ENCODE measurements around the gene XPO5. TPM values are rescaled to one million over a fixed set of nuclear protein-coding genes. Genes with fewer than 3 reads are reported as not detected.

Gene XPO5
- polyA plus RNA-seq, 4 donors: 46.3 to 50.4 (median 47.8) TPM

DNA sequence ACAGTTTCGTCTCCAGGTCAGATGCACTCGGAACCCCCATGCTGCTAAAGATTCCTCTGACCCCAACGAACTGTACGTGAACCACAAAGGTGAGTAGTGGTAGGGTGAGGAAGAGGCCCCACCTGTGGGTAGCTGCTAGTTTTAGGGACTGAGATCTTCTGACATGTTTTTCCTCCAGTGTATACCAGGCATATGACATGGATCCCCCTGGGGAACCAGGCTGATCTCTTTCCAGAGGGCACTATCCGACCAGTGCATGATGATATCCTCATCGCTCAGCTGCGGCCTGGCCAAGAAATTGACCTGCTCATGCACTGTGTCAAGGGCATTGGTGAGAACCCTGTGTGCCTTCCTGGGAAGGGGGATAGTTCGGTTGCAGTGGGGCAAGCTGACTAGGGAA lies 55.7 kb downstream of the XPO5 start:
- no peak for DNase-seq (ENCODE audit: low read depth in 4 of 4, low spot score in 3 of 4)

DNA sequence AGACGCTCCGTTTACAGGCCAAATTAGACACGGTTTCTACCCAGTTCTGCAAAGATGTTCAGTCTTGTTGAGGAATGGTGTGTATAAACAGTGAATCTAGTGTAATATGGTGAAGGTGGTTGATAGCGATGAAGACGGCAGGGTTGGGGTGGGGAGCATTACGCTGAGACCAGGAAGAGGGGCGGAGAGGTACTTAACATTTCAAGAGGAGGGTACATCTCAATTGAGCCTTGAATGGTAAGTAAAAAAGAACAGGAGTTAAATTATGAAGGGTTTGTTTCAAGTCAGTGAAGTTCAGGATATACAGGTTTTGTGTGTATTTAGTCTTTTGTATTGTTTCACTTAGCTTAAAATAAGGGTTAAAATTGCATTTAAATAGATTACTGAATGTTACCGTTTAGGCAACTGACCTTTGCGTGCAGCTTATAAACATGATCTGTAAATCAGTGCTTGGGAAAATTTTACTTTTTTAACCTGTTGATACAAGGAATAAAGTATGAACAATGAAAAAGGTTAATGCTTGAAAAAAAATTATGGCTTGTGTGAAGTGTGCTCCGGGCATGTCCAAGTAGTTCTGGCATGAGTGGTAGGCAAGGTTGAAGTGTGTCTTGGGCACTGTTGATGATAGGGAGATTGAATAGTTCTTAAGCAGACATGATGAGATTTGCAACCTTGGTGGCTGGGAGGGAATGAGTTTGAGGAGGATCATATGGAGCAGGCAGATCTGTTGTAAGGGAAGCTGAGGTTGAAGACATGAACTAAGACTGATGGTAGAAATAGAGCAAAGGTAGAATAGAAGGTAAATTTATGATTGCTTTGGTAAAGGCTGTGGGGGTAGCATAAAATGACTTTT lies 58.1 kb downstream of the XPO5 start:
- DNase-seq (ENCODE audit: low read depth in 4 of 4, low spot score in 3 of 4): no peak

DNA sequence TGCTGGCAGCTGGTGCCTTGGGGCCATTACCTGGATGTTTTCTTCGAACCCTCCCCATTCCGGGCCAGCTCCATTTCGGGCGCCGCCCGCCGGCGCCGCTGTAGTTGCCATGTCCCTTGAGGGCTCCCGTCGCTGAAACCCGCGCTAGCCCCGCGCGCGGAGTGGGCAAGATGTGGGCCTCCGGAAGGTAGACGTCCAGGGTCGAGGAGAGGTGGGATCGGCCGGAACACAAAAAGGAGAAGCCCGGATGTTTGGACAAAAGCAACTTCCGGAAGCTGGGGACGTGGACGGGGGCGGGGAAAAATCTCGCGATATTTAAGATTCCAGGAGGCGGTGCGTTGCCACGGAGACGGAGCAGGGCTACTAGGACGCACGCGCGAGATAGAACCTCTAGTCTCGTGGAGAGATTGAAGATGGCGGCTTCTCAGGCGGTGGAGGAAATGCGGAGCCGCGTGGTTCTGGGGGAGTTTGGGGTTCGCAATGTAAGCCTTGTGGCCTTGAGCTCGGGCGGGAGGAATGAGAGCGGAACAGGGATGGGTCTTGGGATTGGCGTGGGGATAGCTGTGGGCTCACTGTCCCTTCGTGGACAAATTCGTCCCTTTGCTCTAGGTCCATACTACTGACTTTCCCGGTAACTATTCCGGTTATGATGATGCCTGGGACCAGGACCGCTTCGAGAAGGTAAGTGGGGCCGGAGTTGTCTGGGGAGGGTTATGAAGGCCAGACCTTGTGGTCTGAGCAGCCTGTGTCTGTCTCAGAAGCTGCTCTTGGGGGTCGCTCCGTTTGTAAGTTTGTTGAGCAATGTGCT lies 58.9 kb downstream of the XPO5 start, which contains the start of the genes POLR1C and YIPF3:
POLR1C (plus strand) TSS at position 393 of the 808 bp plus-strand sequence; CDS start at position 414, 21 bp downstream.
YIPF3 (minus strand) TSS at position 230 of the 808 bp plus-strand sequence; CDS start at position 111, 119 bp downstream.
- peak; percentile 98 to 99 (median 98) for DNase-seq (ENCODE audit: low read depth in 4 of 4, low spot score in 3 of 4)

DNA sequence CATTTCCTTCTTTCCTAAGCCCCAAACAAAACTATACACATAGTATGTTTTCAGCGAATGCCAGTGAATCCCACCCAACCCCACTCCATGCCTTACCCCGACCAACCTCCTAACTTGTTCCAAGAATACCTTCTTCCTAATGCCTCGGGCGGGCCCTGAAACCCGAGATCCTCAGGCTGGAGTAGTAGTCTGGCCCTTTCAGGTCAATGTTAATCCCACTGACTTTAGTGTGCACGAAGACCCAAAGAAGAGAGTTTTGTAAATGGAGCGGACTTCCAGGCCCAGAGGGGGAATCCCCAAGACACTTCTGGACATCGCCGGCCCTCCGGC lies 59.5 kb downstream of the XPO5 start:
- DNase-seq (ENCODE audit: low read depth in 4 of 4, low spot score in 3 of 4): no peak

DNA sequence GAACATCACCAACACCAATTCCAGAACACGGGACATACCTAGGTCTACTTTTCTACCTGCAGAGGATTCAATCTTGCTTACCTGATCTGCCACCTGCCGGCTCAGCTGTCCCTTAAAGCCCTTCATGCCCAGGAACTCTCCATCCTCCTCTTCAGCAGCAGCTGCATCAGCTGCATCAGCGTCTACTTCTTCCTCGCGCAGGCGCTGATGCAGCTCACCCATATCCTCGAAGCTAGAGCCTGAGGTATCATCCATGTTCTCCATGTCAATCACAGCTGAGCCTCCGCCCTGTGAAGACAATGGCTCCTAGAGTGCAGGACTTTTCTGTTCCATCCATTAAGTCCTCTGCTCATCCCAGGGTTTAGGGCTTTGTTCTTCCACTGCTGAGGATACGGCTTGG lies 60.0 kb downstream of the XPO5 start:
- DNase-seq (ENCODE audit: low read depth in 4 of 4, low spot score in 3 of 4): no peak

DNA sequence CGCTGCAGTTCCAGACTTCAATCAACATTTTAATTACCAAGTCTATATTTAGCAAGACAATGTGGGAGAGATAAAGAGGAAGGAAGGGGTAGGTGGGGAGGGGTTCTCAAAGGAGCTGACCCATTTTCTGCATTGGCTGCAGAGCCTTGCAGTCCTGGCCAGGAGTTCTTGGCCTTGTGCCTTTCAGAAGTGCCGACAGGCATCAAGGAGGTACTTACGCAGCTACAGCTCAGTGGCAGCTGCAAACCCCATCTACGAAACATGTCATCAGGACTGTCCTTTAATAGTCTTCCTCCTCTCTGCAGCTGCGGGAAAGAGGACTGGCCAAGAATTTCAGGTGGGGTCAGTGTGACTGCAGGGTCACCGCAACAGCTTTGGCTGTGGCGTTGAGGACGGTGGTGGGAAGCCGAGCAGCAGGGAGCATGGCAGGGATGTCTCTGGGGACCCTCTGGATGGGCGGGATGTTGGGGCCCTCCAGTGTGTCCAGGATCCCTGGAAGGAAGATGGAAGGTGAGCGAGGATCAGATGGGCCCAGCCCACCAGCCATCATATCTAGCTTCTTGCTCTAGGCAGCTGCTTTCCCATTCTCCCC lies 63.9 kb downstream of the XPO5 start:
- DNase-seq (ENCODE audit: low read depth in 4 of 4, low spot score in 3 of 4): no peak

DNA sequence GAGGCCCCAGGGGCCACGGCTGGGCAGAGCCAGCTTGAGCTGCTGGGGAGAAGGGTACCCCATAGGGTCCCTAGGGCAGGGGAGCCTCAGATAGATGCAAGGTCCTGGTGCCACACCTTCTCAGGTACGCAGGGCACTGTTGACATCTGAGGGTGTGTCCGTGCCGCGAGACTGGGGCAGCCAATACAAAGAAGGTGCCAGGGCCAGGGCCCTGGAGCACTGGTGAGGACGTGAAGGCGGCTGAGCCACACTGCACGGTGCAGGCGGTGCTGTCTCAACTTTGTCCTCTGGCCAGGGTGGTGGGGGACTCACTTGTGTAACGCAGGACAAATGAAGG lies 65.0 kb downstream of the XPO5 start:
- DNase-seq (ENCODE audit: low read depth in 4 of 4, low spot score in 3 of 4): no peak

DNA sequence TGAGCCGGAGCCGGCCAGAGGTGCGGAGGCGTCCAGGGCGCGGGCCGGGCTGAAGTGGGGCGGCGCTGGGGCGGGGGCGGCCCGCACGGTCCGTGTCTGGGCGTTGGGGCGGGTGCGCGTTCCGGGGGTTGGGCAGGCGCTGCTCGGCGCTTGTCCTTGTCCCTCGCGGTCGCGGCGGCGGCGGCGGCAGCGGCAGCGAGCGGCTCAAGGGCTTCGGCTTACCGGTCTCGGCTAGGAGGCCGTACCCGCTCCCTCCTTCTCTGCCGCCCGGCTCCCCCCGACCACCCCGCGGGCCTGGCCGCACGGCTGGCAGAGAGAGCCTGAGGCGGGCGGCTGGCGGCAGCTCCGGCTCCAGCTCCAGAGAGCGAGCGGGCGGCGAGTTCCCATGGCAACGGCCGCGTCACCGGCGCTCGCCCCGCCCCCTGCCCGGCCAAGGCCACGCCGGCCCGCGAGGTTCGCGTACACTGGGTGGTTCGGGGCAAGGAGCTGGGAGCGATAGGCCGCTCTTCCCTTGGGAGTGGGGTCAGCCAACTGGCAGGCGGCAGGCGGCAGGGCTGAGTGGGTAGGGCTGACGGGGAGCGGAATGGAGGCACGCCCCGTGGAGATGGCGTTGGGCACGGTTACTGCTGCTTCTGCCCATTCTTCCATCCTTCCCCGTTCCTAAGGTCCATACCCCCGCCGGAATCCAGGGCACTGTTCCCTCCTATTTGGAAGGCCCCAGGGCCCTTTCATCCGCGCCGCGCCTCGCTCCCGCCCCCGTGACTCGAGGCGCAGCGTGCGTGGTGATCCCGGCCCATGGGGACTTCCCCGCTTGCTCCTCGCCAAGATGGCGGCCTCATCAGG lies 65.6 kb downstream of the XPO5 start, which contains the start of gene LRRC73:
LRRC73 (minus strand) TSS at position 363 of the 843 bp plus-strand sequence. CDS start 561 bp downstream, outside the sequence.
- DNase-seq (ENCODE audit: low read depth in 4 of 4, low spot score in 3 of 4): peak; percentile 41 to 74 (median 58)

DNA sequence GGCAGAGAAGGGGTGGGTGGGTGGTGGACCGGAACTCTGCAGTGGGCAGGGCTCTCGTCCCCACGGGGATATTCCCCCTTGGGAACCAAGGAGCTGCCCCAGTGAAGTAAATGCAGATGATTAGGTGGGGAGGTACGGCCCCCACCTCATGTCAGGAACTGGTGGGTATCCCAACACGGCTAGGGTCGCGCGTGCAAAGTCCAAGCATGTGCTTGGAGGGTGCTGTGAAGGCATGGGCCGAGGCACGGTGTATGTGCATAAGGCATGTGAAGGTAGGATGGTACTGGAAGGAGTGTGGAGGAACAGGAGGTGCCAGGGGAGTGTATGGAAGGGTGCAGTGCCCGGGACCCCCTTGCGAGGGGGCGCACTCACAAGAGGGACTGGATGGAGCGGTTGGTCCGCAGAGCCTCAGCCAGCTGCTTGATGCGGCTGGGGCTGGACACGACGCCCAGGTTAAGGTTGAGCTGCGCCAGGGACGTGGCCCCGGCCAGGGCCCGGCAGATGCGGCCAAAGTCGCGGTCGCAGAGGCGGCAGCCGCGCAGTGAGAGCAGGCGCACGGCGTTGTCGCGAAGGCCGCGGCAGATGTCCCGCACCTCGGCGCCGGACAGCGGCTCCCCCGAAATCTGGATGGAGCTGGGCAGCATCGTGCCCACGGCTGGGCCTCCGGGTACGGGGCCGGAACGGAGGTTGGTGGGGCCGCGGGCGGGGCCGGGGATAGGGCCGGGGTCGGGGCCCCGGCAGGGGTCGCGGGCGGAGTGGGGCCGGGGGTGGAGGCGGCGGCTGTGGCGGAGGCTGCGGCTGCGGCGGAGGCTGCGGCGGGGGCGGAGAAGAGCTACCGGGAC lies 66.5 kb downstream of the XPO5 start:
- no peak for DNase-seq (ENCODE audit: low read depth in 4 of 4, low spot score in 3 of 4)

DNA sequence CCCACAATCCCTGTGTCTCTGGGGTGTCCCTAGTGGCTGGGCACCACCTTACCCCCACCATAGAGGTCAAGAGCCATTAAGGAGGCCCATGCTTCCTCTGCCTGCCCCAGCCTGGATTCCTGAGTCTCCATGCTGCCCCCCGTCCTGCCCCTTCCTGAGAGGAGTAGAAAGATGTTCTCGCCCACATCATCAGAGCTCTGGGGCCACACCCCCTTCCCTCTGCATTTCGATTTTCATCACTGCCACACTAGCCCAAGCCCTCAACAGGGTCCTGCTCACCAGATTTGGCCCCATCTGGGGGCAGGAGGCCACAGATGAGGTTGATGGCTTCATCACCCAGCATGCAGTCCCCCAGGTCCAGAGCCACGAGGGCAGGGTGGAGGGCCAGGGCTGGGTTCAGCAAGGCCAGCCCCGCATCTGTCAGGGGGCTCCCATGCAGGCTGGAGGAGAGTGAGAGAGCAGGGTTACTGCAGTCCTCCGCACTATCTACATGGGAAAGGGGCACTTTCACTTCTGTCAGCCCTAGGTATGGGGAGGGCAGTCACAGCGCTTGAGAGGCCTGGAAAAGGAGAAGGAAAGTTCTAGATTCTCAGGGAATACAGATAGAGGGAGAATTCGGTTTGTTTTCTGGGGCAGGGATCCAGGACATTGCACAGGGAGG lies 67.2 kb downstream of the XPO5 start:
- DNase-seq (ENCODE audit: low read depth in 4 of 4, low spot score in 3 of 4): no peak

DNA sequence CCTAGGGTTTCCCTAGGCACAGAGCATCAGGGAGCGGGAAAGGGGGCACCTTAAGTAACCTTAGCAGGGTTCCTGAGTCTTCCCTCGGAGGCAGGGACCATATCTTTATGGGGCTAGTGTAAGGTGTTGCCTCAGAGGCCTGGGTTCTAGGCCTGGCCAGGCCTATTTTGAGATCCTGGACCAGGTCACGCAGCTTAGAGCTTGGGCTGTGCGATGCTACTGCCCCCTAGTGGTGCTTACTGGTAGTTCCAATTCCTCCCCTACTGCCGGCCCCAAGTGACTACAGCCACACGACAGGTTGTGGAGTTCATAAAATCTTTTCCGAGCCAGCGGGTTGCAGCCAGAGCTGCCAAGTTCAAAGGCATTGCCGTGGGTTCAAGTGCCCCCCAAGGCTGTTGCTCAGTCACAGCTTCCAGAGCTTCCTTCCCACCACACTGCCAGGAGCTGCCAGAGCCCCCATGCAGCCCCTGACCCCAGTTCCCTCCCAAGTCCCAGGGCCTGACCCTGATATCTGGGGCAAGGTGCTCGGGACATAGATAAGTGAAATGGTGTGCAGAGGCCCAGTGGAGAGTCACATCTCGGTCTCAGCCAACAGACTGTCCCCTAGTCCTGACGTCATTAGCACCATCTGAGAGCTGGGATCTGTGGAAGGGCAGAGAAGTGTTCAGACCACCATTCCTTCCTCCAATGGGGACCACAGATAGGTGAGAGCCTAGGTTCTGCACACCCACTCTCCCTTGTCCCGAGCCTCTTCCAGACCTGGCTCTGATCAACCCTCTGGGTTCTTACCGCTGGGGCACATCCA lies 69.0 kb downstream of the XPO5 start:
- peak; percentile 73 to 79 (median 76) for DNase-seq (ENCODE audit: low read depth in 4 of 4, low spot score in 3 of 4)

DNA sequence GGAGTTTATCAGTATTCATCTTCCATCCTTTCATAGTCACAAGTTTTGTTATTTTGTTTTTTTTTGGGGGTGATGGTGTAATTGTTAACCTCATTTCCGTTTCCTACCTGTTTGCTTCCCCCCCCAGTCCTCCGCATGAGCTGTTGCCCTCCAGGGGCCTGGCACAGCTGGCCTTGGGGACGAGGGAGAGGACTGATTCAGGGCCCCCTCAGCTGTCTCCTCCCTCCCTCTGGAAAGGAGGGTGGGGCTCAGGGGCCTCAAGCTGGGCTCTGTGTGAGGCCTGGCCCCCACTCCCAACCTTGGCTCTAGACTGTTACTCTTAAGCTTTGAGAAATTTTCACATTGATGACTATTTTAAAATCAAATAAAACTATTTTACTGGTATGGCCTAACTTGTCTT lies 69.7 kb downstream of the XPO5 start:
- DNase-seq (ENCODE audit: low read depth in 4 of 4, low spot score in 3 of 4): no peak

DNA sequence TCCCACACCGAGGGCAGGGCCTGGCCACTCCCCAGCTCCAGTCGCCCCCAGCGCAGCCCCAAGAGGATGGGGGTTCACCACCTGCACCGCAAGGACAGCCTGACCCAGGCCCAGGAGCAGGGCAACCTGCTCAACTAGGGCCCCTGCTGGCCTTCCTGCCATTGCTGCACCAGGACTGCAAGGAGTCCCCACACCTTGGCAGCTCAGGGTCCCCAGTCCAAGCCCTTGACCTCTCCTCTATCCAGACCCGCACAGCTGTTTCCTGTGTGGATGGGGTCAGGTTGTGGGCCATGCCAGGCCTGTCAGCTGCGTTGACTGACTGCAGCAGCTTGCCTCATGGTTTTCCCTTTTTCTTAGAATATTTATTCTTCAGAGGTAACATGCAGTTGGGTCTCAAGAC lies 70.1 kb downstream of the XPO5 start:
- DNase-seq (ENCODE audit: low read depth in 4 of 4, low spot score in 3 of 4): no peak

DNA sequence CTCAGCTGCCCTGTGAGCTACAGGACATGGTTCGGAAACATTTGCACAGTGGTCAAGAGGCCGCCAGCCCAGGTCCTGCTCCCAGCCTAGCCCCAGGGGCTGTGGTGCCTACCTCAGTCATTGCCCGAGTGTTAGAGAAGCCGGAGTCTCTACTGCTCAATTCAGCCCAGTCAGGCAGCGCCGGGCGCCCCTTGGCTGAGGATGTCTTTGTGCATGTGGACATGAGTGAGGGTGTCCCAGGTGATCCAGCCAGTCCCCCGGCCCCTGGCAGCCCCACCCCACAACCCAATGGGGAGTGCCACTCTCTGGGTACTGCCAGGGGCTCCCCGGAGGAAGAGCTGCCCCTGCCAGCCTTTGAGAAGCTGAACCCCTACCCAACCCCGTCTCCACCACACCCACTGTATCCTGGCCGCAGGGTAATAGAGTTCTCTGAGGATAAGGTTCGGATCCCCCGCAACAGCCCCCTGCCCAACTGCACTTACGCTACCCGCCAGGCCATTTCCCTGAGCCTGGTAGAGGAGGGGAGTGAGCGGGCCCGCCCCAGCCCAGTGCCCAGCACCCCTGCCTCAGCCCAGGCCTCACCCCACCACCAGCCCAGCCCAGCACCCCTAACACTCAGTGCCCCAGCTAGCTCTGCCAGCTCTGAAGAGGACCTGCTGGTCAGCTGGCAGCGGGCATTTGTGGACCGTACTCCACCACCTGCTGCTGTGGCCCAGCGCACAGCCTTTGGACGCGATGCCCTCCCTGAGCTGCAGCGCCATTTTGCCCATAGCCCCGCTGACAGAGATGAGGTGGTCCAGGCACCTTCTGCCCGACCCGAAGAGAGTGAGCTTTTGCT lies 70.9 kb downstream of the XPO5 start:
- DNase-seq (ENCODE audit: low read depth in 4 of 4, low spot score in 3 of 4): no peak

DNA sequence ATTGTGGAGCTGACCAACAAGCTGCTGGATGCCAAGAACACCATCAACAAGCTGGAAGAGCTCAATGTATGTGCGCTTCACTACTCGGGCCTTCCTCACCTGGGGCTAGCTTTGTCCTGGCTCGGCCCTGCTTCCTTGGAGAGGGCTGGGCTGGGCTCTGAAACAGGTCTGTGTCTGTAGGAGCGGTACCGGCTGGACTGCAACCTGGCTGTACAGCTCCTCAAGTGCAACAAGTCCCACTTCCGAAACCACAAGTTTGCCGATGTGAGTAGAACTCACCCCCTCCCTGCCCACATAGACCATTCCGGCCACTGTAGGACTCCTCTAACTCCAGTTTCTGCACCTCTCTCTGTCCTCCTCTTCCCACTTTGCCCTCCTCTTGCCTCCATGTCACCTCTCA lies 72.4 kb downstream of the XPO5 start:
- no peak for DNase-seq (ENCODE audit: low read depth in 4 of 4, low spot score in 3 of 4)

DNA sequence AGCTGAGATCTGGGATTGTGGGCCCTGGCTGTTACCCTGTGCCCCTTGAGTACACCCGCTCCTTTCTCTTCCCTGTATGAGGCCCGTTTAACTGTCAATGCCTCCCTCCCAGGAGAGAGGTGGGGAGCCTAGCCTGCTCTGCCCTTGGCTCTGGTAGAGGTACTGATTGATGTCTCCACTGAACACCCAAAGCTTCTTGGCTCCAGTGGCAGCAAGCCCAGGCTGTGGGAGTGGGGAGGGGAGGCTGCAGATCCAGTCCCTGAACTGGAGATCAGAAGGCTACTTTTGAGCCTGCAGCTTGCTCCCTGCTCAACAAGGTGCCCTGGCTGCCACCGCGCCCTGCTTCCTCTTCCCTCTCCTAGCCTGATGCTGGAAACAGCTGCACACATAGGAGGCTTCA lies 73.2 kb downstream of the XPO5 start:
- no peak for DNase-seq (ENCODE audit: low read depth in 4 of 4, low spot score in 3 of 4)

DNA sequence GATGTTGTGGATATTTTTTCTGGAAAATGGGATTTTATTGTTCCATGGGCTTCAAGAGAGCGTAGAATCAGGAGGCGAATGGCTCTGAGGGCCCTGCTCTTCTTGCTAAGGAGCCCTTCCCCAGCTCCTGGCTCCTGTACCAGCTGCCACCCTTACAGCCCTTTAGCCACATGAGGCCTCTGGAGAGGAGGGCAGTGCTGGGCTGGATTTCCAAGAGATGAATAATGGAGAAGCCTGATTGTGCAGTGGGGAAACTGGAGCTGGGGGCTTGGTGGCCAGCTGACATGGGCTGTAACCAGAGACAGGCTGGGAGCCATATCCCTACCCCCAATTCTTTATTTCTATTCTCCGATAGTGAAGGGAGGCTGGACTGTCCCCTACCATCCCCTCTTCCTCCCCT lies 74.9 kb downstream of the XPO5 start:
- DNase-seq (ENCODE audit: low read depth in 4 of 4, low spot score in 3 of 4): no peak
